H1 (cell line): ENCODE results near the gene POLR3H. TPM values are rescaled to one million over a fixed set of nuclear protein-coding genes. Genes with fewer than 3 reads are reported as not detected.

Source experiments
- CTCF ChIA-PET: fragments of 300-600 bp; sonication (Branson Sonifier 250); formaldehyde crosslinking; loops from one replicate; lab custom pipeline; 2021; ENCODE audit not compliant: partially characterized antibody; lab: Charles Lee
- POLR2A ChIA-PET: fragments of 300-600 bp; sonication (Branson Sonifier 250); formaldehyde crosslinking; loops from one replicate; lab custom pipeline; 2021; ENCODE audit warnings: inconsistent platforms; ENCODE audit not compliant: partially characterized antibody; lab: Charles Lee
- DNase-seq, 2 experiments: peaks; one replicate each; pipeline versions ENCODE4 v3.0.0 to v3.0.0-alpha.2; 2010 to 2022; ENCODE audit warnings: low spot score in 2 of 2, low read depth in 1 of 2, mixed read lengths in 1 of 2
- FAIRE-seq: peaks from 2 replicates; lab custom pipeline; 2011; peaks lifted over from hg19 to GRCh38; lab: Jason Lieb, UNC
- H2AFZ ChIP-seq: 2 replicates; pipeline ENCODE4 v1.8.1; 2012; ENCODE audit warnings: low read length, inconsistent platforms
- H2AK5ac ChIP-seq: 2 replicates; pipeline ENCODE4 v1.6.1; 2013; ENCODE audit warnings: low read depth, low read length
- H2BK120ac ChIP-seq: replicated peaks from 2 replicates; pipeline ENCODE3; 2013; ENCODE audit warnings: low read depth, low read length, inconsistent platforms
- H2BK12ac ChIP-seq: 2 replicates; pipeline ENCODE4 v1.6.1; 2013; ENCODE audit warnings: low read depth, low read length
- H2BK15ac ChIP-seq: 2 replicates; pipeline ENCODE4 v1.6.1; 2013; ENCODE audit warnings: low read length
- H2BK20ac ChIP-seq: 2 replicates; pipeline ENCODE4 v1.6.1; 2013; ENCODE audit warnings: low read length
- H2BK5ac ChIP-seq: 2 replicates; pipeline ENCODE4 v1.6.1; 2013; ENCODE audit warnings: low read depth, low read length
- H3K14ac ChIP-seq: 2 replicates; pipeline ENCODE4 v1.6.1; 2013; ENCODE audit warnings: inconsistent platforms; ENCODE audit not compliant: insufficient read length
- H3K18ac ChIP-seq: 2 replicates; pipeline ENCODE4 v1.6.1; 2013; ENCODE audit warnings: low read length; ENCODE audit errors: extremely low read depth
- H3K23ac ChIP-seq: 2 replicates; pipeline ENCODE4 v1.6.1; 2013; ENCODE audit warnings: inconsistent platforms; ENCODE audit not compliant: insufficient read length
- H3K23me2 ChIP-seq: 2 replicates; pipeline ENCODE4 v1.6.1; 2013; ENCODE audit warnings: low read depth, low read length
- H3K27ac ChIP-seq: 2 replicates; pipeline ENCODE4 v1.6.1; 2011; ENCODE audit warnings: low read depth, low read length, inconsistent platforms
- H3K27me3 ChIP-seq, 4 experiments: replicated peaks in 1 of 4; 1 replicate in 1 of 4; 2 replicates in 3 of 4; pipeline versions ENCODE4 v1.6.1 to v1.8.1; 2011 to 2013; ENCODE audit warnings: low read length in 3 of 4, mild to moderate bottlenecking in 3 of 4, inconsistent platforms in 2 of 4, mixed read lengths in 2 of 4, moderate library complexity in 1 of 4; ENCODE audit not compliant: control insufficient read depth in 3 of 4, insufficient read depth in 3 of 4; ENCODE audit errors: extremely low read depth in 1 of 4
- H3K36me3 ChIP-seq, 4 experiments: 2 replicates each; pipeline versions ENCODE4 v1.6.1 to v1.8.1; 2011 to 2013; ENCODE audit warnings: mild to moderate bottlenecking in 4 of 4, low read length in 3 of 4, moderate library complexity in 2 of 4, control low read depth in 1 of 4, inconsistent platforms in 1 of 4; ENCODE audit not compliant: insufficient read depth in 4 of 4, control insufficient read depth in 2 of 4
- H3K4ac ChIP-seq: replicated peaks from 2 replicates; pipeline ENCODE3; 2013; ENCODE audit warnings: low read length, low read depth, mixed read lengths, inconsistent platforms; ENCODE audit not compliant: insufficient read length
- H3K4me1 ChIP-seq, 4 experiments: replicated peaks in 1 of 4; 1 replicate in 1 of 4; 2 replicates in 3 of 4; pipeline versions ENCODE4 v1.6.1 to v1.8.1; 2011 to 2013; ENCODE audit warnings: low read length in 3 of 4, inconsistent platforms in 2 of 4, mixed read lengths in 1 of 4; ENCODE audit not compliant: insufficient read depth in 4 of 4, control insufficient read depth in 3 of 4
- H3K4me2 ChIP-seq, 2 experiments: 2 replicates each; pipeline versions ENCODE4 v1.6.1 to v1.8.1; 2011 to 2013; ENCODE audit warnings: low read depth in 2 of 2, low read length in 2 of 2, control low read depth in 1 of 2, inconsistent platforms in 1 of 2, mild to moderate bottlenecking in 1 of 2; ENCODE audit not compliant: insufficient read depth in 1 of 2
- H3K4me3 ChIP-seq, 4 experiments: fragments of 200-600, 300-600 bp in 1 of 4; sonication (generic), shearing (Covaris generic), sonication (Bioruptor Twin) in 1 of 4; 2 replicates each; pipeline versions ENCODE4 v1.5.1 to v1.8.1; 2011 to 2016; ENCODE audit warnings: low read length in 4 of 4, low read depth in 3 of 4, control low read depth in 2 of 4, inconsistent platforms in 2 of 4, mild to moderate bottlenecking in 2 of 4, mixed read lengths in 1 of 4, moderate library complexity in 1 of 4; ENCODE audit not compliant: insufficient read depth in 2 of 4; ENCODE audit errors: extremely low read depth in 1 of 4
- H3K56ac ChIP-seq: replicated peaks from 2 replicates; pipeline ENCODE3; 2013; ENCODE audit warnings: low read depth, mild to moderate bottlenecking, mixed read lengths, low read length, inconsistent platforms; ENCODE audit not compliant: insufficient read length
- H3K79me1 ChIP-seq: 2 replicates; pipeline ENCODE4 v1.6.1; 2013; ENCODE audit warnings: low read depth, low read length, control low read depth
- H3K79me2 ChIP-seq, 2 experiments: 2 replicates each; pipeline versions ENCODE4 v1.6.1 to v1.8.1; 2012 to 2013; ENCODE audit warnings: low read length in 2 of 2, mild to moderate bottlenecking in 2 of 2, inconsistent platforms in 1 of 2; ENCODE audit not compliant: insufficient read depth in 2 of 2, control insufficient read depth in 1 of 2
- H3K9ac ChIP-seq, 4 experiments: replicated peaks in 1 of 4; 1 replicate in 1 of 4; 2 replicates in 3 of 4; pipeline versions ENCODE4 v1.6.1 to v1.8.1; 2011 to 2013; ENCODE audit warnings: low read depth in 3 of 4, low read length in 3 of 4, control low read depth in 2 of 4, mild to moderate bottlenecking in 2 of 4, moderate library complexity in 2 of 4, inconsistent platforms in 1 of 4; ENCODE audit errors: extremely low read depth in 1 of 4
- H3K9me3 ChIP-seq, 2 experiments: 2 replicates each; pipeline versions ENCODE4 v1.6.1 to v1.8.1; 2012 to 2013; ENCODE audit warnings: mild to moderate bottlenecking in 2 of 2, moderate library complexity in 2 of 2, control low read depth in 1 of 2, inconsistent platforms in 1 of 2, low read depth in 1 of 2, low read length in 1 of 2, mixed read lengths in 1 of 2; ENCODE audit not compliant: insufficient read depth in 2 of 2
- H4K20me1 ChIP-seq, 2 experiments: replicated peaks in 1 of 2; 2 replicates each; pipeline versions ENCODE3 to v1.8.1; 2011 to 2013; ENCODE audit warnings: inconsistent platforms in 2 of 2, low read length in 2 of 2, mild to moderate bottlenecking in 1 of 2; ENCODE audit not compliant: insufficient read depth in 2 of 2, control insufficient read depth in 1 of 2
- H4K5ac ChIP-seq: 2 replicates; pipeline ENCODE4 v1.6.1; 2013; ENCODE audit warnings: low read length, low read depth, mixed read lengths, inconsistent platforms; ENCODE audit not compliant: insufficient read length
- H4K8ac ChIP-seq: 2 replicates; pipeline ENCODE4 v1.8.0; 2013; ENCODE audit warnings: mild to moderate bottlenecking, moderate library complexity, low read length, inconsistent platforms; ENCODE audit not compliant: insufficient read depth; ENCODE audit errors: extremely low read depth
- H4K91ac ChIP-seq: replicated peaks from 2 replicates; pipeline ENCODE3; 2013; ENCODE audit warnings: low read length, mixed read lengths, inconsistent platforms; ENCODE audit not compliant: insufficient read length
- EGR1 ChIP-seq: IDR thresholded peaks from 2 replicates; pipeline ENCODE4 v1.6.1; 2011; ENCODE audit warnings: low read depth, low read length, borderline replicate concordance
- EZH2 ChIP-seq: fragments of 200-600 bp; sonication (generic); IDR thresholded peaks from 2 replicates; pipeline ENCODE4 v1.7.1; 2012; ENCODE audit warnings: low read depth, mild to moderate bottlenecking, moderate library complexity, low read length, inconsistent platforms; ENCODE audit not compliant: severe bottlenecking
- KDM5A ChIP-seq: fragments of 200-600 bp; IDR thresholded peaks from 2 replicates; pipeline ENCODE4 v1.7.1; 2012; ENCODE audit warnings: mild to moderate bottlenecking, low read length, inconsistent platforms, mixed read lengths
- POLR2A ChIP-seq, 2 experiments: IDR thresholded peaks; 1 replicate in 1 of 2; 2 replicates in 1 of 2; pipeline ENCODE4 v1.6.1; 2011; ENCODE audit warnings: low read depth in 2 of 2, low read length in 2 of 2, mild to moderate bottlenecking in 2 of 2; ENCODE audit errors: control extremely low read depth in 1 of 2
- RAD21 ChIP-seq, 2 experiments: IDR thresholded peaks in 1 of 2; conservative IDR thresholded peaks in 1 of 2; 2 replicates each; pipeline ENCODE4 v1.6.1; 2011; ENCODE audit warnings: low read depth in 2 of 2, low read length in 2 of 2, improper control_type of control experiment in 1 of 2, inconsistent platforms in 1 of 2, mild to moderate bottlenecking in 1 of 2, moderate library complexity in 1 of 2
- WGBS, 2 experiments: shearing (Covaris generic) in 1 of 2; methylation state at CpG; one replicate each; pipeline versions ENCODE4 v1.1.6 to v1.1.7; 2013 to 2015; ENCODE audit warnings: low lambda C conversion rate in 2 of 2, mixed read lengths in 2 of 2, inconsistent platforms in 1 of 2, low coverage in 1 of 2, missing lambda C conversion rate in 1 of 2; ENCODE audit not compliant: insufficient replicate concordance in 2 of 2, insufficient coverage in 1 of 2, insufficient read length in 1 of 2; ENCODE audit errors: extremely low coverage in 1 of 2, missing lambda C conversion rate in 1 of 2; 5-methylcytosine and 5-hydroxymethylcytosine counted together
- polyA plus RNA-seq, 7 experiments: library from polyadenylated mRNA; depleted of rRNA in 3 of 7; stranded (reverse) in 5 of 7; unstranded in 2 of 7; fragments of >200 nt in 5 of 7; fragments of 200-250 nt in 2 of 7; gene quantifications; 1 replicate in 5 of 7; 2 replicates in 1 of 7; 4 replicates in 1 of 7; pipeline versions ENCODE4 v1.2.1 to v1.2.3, GENCODE V29; 2011 to 2013; ENCODE audit warnings: missing spikeins in 2 of 7, mixed read lengths in 2 of 7
- total RNA-seq: library from RNA; stranded (reverse); fragmentation: NEBNext Ultra II Directional; extraction: Animal tissue kit (Norgen Biotek cat#: 25700); gene quantifications from 2 replicates; pipeline ENCODE4 v1.2.1, GENCODE V29; 2021
- TF ChIP-seq, protein P1 (sequence below), 3 experiments: IDR thresholded peaks; 1 replicate in 2 of 3; 2 replicates in 1 of 3; pipeline versions ENCODE4 v1.5.1 to v1.6.1; 2011; ENCODE audit warnings: low read length in 3 of 3, mild to moderate bottlenecking in 3 of 3, inconsistent platforms in 2 of 3, low read depth in 1 of 3, moderate library complexity in 1 of 3; ENCODE audit not compliant: insufficient read depth in 1 of 3; ENCODE audit errors: control extremely low read depth in 1 of 3
- TF ChIP-seq, protein P2 (sequence below): IDR thresholded peaks from 2 replicates; pipeline ENCODE4 v1.6.1; 2012; ENCODE audit warnings: inconsistent platforms

POLR3H gene
- total and polyA plus RNA-seq, 2 of the 8 experiments (the other 6 are each of a cell fraction or from before 2014, with no cell fraction given), result 29.7 to 39.2 TPM

- DNase-seq, result peak in 1 of 2 experiments; percentile 91
- no peak overlapping the region for H3K56ac ChIP-seq
- peak overlapping the region; percentile 15; the same call in 1 of the 2 replicates for H2BK5ac ChIP-seq
- H3K14ac ChIP-seq, result no peak overlapping the region
- whole genome bisulfite sequencing, 2 experiments, result 68% methylated on average over 19 of the region's 19 CpGs; no CpG with 5 or more reads in 1 of the 2 experiments
- H3K79me2 ChIP-seq, result no peaks in the 10 kb centered on the region; a peak in 1 of 4 replicates
- peak overlapping the region; percentile 48; the same call in 1 of the 2 replicates for H3K27ac ChIP-seq
- H3K23ac ChIP-seq, result no peak overlapping the region
- no peak overlapping the region for H2AFZ ChIP-seq
- no peak overlapping the region for H3K4me3 ChIP-seq
- H3K9ac ChIP-seq, result peak overlapping the region in 1 of 4 experiments; percentile 23; a peak in 2 of 7 replicates
- H3K23me2 ChIP-seq, result no peaks in the 10 kb centered on the region
- H3K4me1 ChIP-seq, result peaks cover 0 to 7% (median 5%) of the 10 kb centered on the region in 4 experiments; a peak in 4 of 7 replicates
- no peak overlapping the region for H2BK15ac ChIP-seq
- no peaks in the 10 kb centered on the region for H3K9me3 ChIP-seq
- no peak overlapping the region for H2BK20ac ChIP-seq
- H3K27me3 ChIP-seq, result no peaks in the 10 kb centered on the region
- no peak overlapping the region for H2AK5ac ChIP-seq
- no peak for FAIRE-seq
- H4K91ac ChIP-seq, result no peak overlapping the region
- H4K20me1 ChIP-seq, result peaks cover 8 to 27% of the 10 kb centered on the region in 2 experiments
- H3K18ac ChIP-seq, result peak overlapping the region; percentile 32
- no peak overlapping the region for H3K4me2 ChIP-seq
- no peak overlapping the region; the same call in 1 of the 2 replicates for H4K8ac ChIP-seq
- H3K36me3 ChIP-seq, result peaks cover 13 to 32% (median 22%) of the 10 kb centered on the region in 4 experiments; a peak in 7 of 8 replicates
- ChIA-PET POLR2A (interaction anchor here (0.7 to 1.9 kb wide), 9 partner anchors 7 to 130 kb away, joined by 3 to 15 read pairs (median 3); partner anchors contain the start of genes CSDC2 and POLR3H), CTCF (interaction anchor here (0.6 to 2.3 kb wide), 32 partner anchors 8 to 1527 kb away, joined by 3 to 19 read pairs (median 4); partner anchors contain the start of genes ACO2 and POLR3H)
- no peak overlapping the region for H4K5ac ChIP-seq
- H3K4ac ChIP-seq, result no peak overlapping the region
- 0 out of 2 replicates have a peak, but pooled peaks cover 2% of the 10 kb centered on the region for H3K79me1 ChIP-seq
- no peak overlapping the region for H2BK120ac ChIP-seq
- no peak overlapping the region for H2BK12ac ChIP-seq
- TF ChIP-seq POLR2A (IDR thresholded peaks at IDR 0.05; ENCODE audit: control extremely low read depth in 1 of 2, low read depth in 2 of 2, low read length in 2 of 2) (peak in 1 of 2 experiments; percentile 50; a peak in 1 of 3 replicates), RAD21 (IDR thresholded peaks at IDR 0.05 in 1 of 2, conservative IDR thresholded peaks at IDR 0.05 in 1 of 2; ENCODE audit: low read depth in 2 of 2, low read length in 2 of 2) (peak; percentile 45 to 67), KDM5A (no peak), EGR1 (no peak), EZH2 (no peak)
- TF ChIP-seq, protein P1, sequence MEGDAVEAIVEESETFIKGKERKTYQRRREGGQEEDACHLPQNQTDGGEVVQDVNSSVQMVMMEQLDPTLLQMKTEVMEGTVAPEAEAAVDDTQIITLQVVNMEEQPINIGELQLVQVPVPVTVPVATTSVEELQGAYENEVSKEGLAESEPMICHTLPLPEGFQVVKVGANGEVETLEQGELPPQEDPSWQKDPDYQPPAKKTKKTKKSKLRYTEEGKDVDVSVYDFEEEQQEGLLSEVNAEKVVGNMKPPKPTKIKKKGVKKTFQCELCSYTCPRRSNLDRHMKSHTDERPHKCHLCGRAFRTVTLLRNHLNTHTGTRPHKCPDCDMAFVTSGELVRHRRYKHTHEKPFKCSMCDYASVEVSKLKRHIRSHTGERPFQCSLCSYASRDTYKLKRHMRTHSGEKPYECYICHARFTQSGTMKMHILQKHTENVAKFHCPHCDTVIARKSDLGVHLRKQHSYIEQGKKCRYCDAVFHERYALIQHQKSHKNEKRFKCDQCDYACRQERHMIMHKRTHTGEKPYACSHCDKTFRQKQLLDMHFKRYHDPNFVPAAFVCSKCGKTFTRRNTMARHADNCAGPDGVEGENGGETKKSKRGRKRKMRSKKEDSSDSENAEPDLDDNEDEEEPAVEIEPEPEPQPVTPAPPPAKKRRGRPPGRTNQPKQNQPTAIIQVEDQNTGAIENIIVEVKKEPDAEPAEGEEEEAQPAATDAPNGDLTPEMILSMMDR (IDR thresholded peaks at IDR 0.05; ENCODE audit: control extremely low read depth in 1 of 3, insufficient read depth in 1 of 3, low read depth in 1 of 3, low read length in 3 of 3), result peak; percentile 83 to 91 (median 91)
- TF ChIP-seq, protein P2, sequence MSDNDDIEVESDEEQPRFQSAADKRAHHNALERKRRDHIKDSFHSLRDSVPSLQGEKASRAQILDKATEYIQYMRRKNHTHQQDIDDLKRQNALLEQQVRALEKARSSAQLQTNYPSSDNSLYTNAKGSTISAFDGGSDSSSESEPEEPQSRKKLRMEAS, result 0 out of 2 replicates have a peak, but pooled peaks have one; percentile 15
Observed at GRCh38 chr22:41532908-41533825, 11.1 kb downstream of the POLR3H start.
